Nucleus accumbens (tissue), 56 donors: Measurements from ENCODE around the gene TNNC1.

Experiments used
- DNase-seq, 56 donors: peaks; one replicate each; lab custom pipeline; 2025; lab: John Stamatoyannopoulos, UW

TNNC1 gene

GRCh38 chr3:52433996-52434479 lies 19.8 kb downstream of the TNNC1 start:
- no peak for DNase-seq

GRCh38 chr3:52433328-52433995 lies 20.4 kb downstream of the TNNC1 start:
- DNase-seq = no peak

- no peak for DNase-seq
Measured at GRCh38 chr3:52432691-52433141, 21.1 kb downstream of the TNNC1 start.

- no peak for DNase-seq
Measured at GRCh38 chr3:52432225-52432624, 21.6 kb downstream of the TNNC1 start.

- no peak for DNase-seq
Measured at GRCh38 chr3:52431459-52432223, 22.2 kb downstream of the TNNC1 start.

- no peak for DNase-seq
Measured at GRCh38 chr3:52430416-52430810, 23.4 kb downstream of the TNNC1 start.

- peak in 2 of 56 donors; percentile 28 to 56 for DNase-seq
Measured at GRCh38 chr3:52429779-52430415, 23.9 kb downstream of the TNNC1 start.

GRCh38 chr3:52429031-52429430 lies 24.8 kb downstream of the TNNC1 start:
- DNase-seq = peak in 1 of 56 donors; percentile 50

GRCh38 chr3:52428151-52429005 lies 25.5 kb downstream of the TNNC1 start:
- peak in 41 of 56 donors; percentile 11 to 86 (median 48) for DNase-seq

- no peak for DNase-seq
Measured at GRCh38 chr3:52423173-52423572, 30.7 kb downstream of the TNNC1 start.

GRCh38 chr3:52422669-52423068 lies 31.2 kb downstream of the TNNC1 start:
- DNase-seq = no peak

GRCh38 chr3:52420388-52420787 lies 33.5 kb downstream of the TNNC1 start:
- no peak for DNase-seq

- DNase-seq = no peak
Measured at GRCh38 chr3:52415800-52416199, 38.0 kb downstream of the TNNC1 start.

GRCh38 chr3:52408466-52408865 lies 45.4 kb downstream of the TNNC1 start:
- DNase-seq = no peak

- no peak for DNase-seq
Measured at GRCh38 chr3:52407779-52408178, 46.1 kb downstream of the TNNC1 start.

GRCh38 chr3:52406791-52407510 lies 46.9 kb downstream of the TNNC1 start:
- no peak for DNase-seq

GRCh38 chr3:52406231-52406661 lies 47.6 kb downstream of the TNNC1 start:
- DNase-seq = no peak

GRCh38 chr3:52405601-52406110 lies 48.2 kb downstream of the TNNC1 start:
- DNase-seq = no peak

- no peak for DNase-seq
Measured at GRCh38 chr3:52405066-52405465, 48.8 kb downstream of the TNNC1 start.
